RPMI8226 (cell line): ENCODE data around the gene ZNF669.
A peak's percentile ranks its signal among the peaks of the same experiment; 100 is the strongest.
"Not testable (repeated sequence)": the region's sequence is repeated elsewhere in the genome, so short reads cannot be mapped to it uniquely, and the experiment has no call there.

ENCODE experiments used
- DNase-seq: peaks from one replicate; pipeline ENCODE4 v3.0.0-alpha.2; 2015

The ZNF669 gene

GRCh38 chr1:247103859-247104591 is at the start of gene ZNF669:
Gene ZNF669, minus strand, starts transcription at chr1:247104356. Its CDS starts 157 bp downstream, at chr1:247104199.
- peak; percentile 99 for DNase-seq

DNA sequence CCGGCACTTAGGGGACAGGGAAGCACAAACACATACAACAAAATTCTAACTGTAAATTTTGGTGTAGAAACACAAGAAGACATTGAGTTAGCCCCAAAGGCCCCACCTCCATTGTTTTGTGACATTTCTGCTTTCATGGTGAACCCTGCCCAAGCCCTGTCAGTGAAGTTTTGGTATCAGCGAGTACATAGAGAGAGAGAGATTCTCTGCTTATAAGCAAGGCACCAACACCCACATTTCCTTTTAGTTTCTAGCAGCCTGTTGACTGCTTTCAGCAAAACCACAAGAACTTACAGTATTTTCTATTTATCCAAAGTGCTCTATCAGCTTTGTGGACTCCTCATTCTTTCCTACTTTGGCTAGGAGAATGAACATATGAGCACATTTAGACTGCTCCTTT is 43.6 kb upstream of the ZNF669 start:
- no peak for DNase-seq

- DNase-seq = not testable (repeated sequence)
Measured at GRCh38 chr1:247147120-247147519, 43.0 kb upstream of the ZNF669 start.

DNA sequence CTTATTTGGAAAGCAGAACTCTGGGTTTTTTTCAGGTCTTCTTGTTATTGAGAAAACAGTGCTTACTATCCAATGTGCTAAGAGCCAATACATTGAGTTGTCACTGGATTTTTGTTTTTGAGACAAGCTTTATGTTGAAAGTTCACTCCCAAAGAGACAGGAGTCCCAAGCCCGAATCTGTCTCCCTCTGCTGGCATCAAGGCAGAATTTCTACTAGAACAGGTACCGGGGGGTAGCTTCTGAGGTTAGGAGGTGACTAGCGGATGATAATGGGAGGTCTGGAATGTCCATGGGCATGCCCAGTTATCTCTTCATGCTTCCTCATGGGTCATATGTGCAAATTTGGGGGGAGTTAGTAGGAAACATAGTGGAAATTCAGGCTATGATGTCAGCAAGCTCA is 42.5 kb upstream of the ZNF669 start:
- DNase-seq = no peak

- DNase-seq = no peak
Measured at GRCh38 chr1:247145279-247145678, 41.1 kb upstream of the ZNF669 start.

DNA sequence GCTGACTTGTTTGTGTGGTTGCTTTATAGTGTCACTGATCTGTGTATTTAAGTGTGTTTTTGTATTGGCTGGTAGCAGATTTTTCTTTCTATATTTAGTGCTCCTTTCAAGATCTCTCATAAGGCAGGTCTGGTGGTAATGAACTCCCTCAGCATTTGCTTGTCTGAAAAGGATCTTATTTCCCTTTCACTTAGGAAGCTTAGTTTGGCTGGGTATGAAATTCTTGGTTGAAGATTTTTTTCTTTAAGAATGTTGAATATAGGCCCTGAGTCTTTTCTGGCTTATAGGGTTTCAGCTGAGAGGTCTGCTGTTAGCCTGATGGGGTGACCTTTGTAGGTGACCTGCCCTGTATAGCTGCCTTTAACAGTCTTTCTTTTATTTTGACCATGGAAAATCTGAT is 35.4 kb upstream of the ZNF669 start:
- DNase-seq = not testable (repeated sequence)

- no peak for DNase-seq
Measured at GRCh38 chr1:247131236-247131635, 27.1 kb upstream of the ZNF669 start.

DNA sequence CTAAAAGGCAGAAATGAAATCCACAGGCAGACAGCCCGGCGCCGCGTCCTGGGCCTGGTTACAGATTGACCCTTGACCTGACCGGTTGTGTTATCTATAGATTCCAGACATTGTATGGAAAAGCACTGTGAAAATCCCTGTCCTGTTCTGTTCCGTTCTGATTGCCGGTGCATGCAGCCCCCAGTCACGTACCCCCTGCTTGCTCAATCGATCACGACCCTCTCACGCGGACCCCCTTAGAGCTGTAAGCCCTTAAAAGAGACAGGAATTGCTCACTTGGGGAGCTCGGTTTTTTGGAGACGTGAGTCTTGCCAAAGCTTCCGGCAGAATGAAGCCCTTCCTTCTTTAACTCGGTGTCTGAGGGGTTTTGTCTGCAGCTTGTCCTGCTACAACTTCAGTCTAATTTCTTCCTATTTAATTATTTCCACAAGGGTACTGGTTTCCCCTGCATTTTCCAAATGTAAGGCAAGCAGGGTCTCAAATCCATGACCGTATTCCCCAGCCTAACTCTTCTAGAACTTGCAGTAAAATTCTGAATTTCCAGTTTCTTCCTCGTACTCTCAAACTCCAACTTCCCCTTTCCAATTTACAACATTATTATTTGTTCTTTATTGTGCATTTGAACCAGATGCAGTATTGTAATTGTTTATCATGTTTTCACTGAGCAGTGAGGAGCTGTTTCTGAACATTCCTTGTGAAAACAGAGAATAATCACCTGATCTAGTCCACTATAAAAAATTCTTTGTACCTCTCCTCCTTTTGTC is 23.5 kb upstream of the ZNF669 start:
- not testable (repeated sequence) for DNase-seq

DNA sequence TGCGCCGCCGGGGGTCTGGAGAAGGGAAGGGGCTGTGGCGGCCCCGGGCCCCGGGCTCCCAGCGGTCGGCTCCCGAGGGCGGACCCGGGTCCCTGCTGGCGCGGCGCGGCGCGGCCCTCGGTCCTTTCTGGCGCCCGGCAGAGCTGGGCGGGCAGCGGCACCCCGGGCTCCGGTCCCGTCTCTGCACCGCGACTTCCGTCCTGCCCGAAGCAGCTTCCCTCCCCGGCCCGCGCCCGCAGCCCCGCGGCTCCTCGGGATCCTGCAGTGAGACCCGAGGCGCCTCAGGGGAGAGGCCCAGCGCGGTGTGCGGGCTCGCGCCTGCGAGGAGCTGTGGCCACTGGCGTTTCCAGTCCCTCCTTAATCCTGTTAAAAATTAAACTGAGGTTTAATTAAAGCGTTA is 22.4 kb upstream of the ZNF669 start:
- DNase-seq = not testable (repeated sequence)

GRCh38 chr1:247126166-247126565 is 22.0 kb upstream of the ZNF669 start:
- not testable (repeated sequence) for DNase-seq

DNA sequence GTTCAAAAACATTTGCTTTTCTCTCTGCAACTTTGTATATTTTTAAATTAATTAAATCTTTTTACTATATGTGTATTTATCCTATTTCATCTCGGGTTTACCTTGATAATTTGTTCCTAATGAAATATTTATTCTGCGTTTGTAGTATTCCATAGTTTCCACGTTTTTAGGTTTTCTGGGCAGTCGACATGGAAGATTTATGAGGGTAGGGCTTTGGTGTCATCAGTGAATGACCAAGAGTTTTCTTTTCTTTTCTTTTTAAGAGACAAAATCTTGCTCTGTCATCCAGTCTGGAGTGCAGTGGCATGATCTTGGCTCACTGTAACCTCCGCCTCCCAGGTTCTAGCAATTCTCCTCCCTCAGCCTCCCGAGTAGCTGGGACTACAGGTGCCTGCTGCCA is 17.2 kb upstream of the ZNF669 start:
- no peak for DNase-seq

GRCh38 chr1:247120408-247120668 is 16.2 kb upstream of the ZNF669 start:
- not testable (repeated sequence) for DNase-seq

GRCh38 chr1:247119600-247120407 is 15.6 kb upstream of the ZNF669 start:
- DNase-seq = no peak

DNA sequence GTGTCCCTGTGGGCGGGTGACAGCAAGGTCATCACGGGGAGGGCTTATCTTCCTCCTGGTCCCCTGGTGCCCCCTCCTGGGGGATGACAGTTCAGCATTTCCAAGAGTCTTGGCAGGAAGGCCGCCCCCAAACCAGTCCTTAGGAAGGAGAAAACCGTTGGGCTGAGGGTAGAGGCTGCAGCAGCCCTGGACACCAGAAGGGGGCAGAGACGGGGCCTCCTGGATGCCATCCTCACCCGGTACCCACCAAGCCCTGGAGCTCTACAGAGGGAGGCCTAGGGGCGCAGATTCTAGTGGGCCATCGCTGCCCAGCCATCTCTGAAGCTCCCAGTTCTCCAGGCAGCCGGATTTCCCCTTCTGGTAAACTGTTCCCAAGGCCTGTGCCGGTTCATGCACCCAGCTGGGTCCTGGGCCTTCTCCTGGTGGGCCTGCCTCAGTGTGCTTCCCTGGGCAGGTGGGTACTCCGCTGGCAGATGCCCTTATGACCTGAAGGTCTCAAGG is 14.8 kb upstream of the ZNF669 start:
- peak; percentile 61 for DNase-seq

GRCh38 chr1:247115545-247115944 is 11.4 kb upstream of the ZNF669 start:
- DNase-seq = no peak

DNA sequence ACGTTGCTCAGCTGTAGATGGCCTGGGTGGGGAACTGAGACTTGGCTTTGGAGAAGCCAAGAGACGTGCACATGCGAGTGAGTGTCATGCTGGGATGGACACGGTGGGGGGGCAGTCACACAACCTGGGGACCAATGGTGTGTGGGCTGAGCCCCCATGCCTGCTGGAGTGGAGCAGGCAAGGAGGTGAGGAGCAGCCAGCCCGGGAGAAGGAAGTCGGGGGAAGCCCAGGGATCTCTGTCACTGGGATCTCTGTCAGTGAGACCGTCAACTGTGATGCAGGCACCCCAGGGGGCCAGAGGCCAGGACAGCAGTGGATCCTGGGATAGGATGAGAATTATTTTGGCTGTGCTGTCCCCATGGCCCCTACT is 11.0 kb upstream of the ZNF669 start:
- no peak for DNase-seq

DNA sequence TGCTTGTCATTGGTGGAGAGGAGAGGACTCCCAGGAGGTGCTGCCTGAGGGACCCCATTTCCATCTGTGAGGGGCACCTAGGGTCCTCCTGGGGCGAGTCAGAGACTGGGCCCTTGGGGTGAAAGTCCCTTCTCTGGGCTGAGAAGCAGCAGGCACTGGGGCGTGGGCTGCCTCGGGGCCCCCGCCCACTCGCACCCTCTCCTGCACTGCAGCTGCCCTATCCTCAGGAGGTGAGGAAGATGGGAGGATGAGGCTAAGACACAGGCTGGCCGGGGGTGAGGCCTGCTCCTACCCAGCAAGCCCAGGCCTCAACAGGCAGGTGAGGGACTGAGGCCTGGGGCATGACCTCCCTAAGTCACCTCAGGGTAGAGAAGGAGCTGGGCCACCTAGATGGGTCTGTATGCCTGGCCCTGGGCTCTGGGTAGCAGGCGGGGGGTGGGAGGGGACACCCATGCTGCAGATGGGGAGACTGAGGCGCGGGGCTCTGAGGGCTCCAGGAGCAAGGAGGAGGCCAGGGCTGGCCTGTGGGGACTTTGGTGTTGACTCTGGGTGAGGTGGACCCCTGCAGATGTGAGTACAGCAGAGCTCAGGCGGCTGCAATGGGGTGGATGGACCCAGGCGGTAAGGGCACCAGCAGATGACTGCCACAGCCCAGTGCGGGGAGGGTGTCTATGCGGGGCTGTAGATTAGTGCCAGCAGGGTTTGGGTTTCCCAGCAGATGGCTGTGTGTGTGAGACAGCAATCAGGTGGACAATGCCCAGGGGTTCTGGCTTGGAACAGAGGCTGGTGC is 10.4 kb upstream of the ZNF669 start:
- no peak for DNase-seq

DNA sequence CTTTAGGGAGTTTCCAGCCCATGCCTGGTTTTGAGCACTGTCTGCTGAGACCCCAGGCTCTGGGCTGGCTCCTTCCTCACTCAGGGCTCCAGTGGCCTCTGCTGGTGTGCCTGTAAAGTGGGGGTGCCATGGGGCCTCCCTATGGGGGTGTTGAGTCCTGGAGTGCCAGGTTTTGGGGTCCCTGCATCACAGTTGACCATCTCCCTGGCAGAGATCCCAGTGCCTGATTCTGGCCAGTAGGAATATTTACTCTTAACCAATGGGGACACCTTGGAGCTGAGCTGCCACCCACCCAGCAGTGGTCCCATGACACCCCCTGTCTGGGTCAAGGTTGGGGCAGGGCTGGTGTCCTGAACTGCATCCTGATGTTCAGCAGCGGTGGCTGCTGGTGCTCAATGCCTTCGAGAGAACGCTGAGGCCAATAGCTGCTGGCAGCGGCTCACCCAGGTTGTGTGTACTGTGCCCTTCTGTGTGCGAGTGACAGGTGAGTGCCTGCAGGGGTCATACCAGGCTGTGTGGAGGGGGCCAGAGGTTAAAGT is 9.6 kb upstream of the ZNF669 start:
- no peak for DNase-seq

GRCh38 chr1:247113094-247113497 is 8.9 kb upstream of the ZNF669 start:
- DNase-seq = no peak

GRCh38 chr1:247112479-247112781 is 8.3 kb upstream of the ZNF669 start:
- no peak for DNase-seq

GRCh38 chr1:247111700-247112478 is 7.7 kb upstream of the ZNF669 start:
- DNase-seq = no peak

GRCh38 chr1:247111259-247111699 is 7.1 kb upstream of the ZNF669 start:
- DNase-seq = no peak
